GM12892 (cell line): ENCODE results near the gene MGAT4B.

Source experiments
- DNase-seq: peaks from one replicate; pipeline ENCODE4 v3.0.0; 2011; ENCODE audit not compliant: insufficient read length
- FAIRE-seq: peaks from 2 replicates; lab custom pipeline; 2011; peaks lifted over from hg19 to GRCh38; lab: Jason Lieb, UNC
- POLR2A ChIP-seq: IDR thresholded peaks from 2 replicates; pipeline ENCODE4 v1.6.1; 2011; ENCODE audit warnings: low read depth, low read length, control low read depth
- POLR2AphosphoS5 ChIP-seq: IDR thresholded peaks from 2 replicates; pipeline ENCODE4 v1.6.1; 2011; ENCODE audit warnings: low read depth, low read length, control low read depth
- TAF1 ChIP-seq: IDR thresholded peaks from 2 replicates; pipeline ENCODE4 v1.6.1; 2011; ENCODE audit warnings: low read depth, mild to moderate bottlenecking, control low read depth, low read length, borderline replicate concordance

The MGAT4B gene

DNA sequence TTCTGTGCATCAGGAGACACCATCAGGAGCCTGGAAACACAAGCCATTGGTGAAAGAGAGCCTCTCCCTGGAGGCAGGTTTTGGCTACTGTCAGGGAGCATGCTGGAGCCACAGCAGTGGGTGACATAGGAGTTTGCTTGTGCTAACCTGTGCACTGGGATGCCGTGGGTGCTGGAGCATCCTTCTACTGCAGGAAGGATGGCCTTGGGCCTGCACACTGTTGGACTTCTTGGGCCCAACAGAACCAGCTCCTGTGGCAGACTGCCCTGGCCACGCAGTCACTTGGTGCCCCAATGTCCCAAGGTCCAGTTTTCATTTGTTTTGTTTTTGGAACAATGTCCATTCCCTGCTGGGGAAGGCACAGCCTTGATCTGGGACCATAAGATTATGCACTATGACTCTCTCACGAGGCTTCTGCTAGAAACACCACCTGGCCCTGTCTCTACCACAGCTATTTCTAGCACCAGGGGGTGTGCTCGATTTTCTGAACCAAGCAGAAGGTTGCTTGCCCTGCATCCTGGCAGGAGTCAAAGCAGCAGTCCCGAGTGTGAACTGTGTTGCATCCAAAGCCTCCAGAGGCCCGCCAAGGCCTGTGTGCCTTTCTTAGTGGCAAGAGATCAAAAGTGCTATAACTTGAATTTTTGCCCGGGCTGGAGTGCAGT, 18.3 kb downstream of the MGAT4B start:
- TF ChIP-seq POLR2A: no peak
- TF ChIP-seq TAF1: no peak
- TF ChIP-seq POLR2AphosphoS5: no peak
- no peak for DNase-seq
- FAIRE-seq: no peak

DNA sequence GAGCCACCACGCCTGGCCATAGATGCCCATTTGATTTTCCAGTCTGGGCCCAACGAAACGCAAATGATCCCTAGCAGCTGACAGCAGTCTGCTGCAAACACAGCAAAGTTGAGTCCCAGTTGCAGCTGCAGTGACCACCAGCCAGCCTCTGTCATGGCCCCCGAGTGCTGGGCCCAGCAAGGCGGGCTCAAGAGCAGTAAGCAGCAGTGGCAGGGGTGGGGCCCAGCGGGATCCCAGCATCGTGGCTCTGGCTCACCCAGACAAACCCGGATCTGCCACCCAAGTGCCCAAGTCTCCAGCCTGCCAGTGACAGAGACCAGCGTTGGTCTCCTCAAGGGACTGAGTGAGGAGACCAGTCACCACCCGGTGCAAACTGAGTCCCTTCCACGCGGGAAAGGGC, 19.8 kb downstream of the MGAT4B start:
- DNase-seq: no peak
- no peak for TF ChIP-seq POLR2A
- no peak for TF ChIP-seq POLR2AphosphoS5
- TF ChIP-seq TAF1: no peak
- no peak for FAIRE-seq

DNA sequence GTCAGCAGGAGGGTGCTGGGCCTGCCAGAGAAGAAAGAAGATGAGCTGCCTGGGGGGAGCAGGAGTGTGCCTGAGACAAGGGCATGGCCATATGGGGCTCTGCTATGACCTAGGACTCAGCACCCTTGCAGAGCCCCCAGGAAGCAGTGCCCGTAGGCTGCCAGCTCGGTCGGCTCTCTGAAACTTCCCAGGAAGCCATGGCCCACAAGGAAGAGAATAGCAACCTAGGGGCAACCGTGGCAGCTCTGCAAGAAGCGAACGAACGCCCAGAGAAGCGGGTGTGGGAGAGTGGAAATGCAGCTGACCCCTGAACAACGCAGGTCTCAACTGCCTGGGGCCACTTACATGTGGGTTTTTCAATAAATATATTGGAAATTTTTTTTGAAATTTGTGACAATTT, 23.5 kb downstream of the MGAT4B start:
- no peak for DNase-seq
- no peak for TF ChIP-seq POLR2AphosphoS5
- no peak for TF ChIP-seq TAF1
- TF ChIP-seq POLR2A: no peak
- no peak for FAIRE-seq

DNA sequence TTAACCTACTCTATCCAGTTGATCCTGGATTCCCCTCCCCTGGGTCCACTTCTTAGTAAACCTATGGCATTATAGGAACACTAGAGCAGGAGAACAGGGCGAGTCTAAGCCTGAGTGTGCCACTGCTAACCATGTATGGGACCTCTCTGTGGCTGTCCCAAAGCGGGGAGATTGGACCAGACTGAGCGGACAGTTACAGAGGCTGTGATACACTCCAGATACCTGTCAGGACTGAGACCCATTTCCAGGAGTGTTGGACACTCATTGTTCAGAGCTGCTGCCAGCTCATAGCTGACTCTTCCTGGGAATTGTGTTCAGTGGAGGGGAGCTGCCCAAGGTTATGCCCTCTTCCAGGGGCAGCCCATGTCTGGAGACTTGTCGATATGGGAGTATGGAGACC, 24.8 kb downstream of the MGAT4B start:
- DNase-seq: no peak
- no peak for FAIRE-seq
- TF ChIP-seq POLR2A: no peak

DNA sequence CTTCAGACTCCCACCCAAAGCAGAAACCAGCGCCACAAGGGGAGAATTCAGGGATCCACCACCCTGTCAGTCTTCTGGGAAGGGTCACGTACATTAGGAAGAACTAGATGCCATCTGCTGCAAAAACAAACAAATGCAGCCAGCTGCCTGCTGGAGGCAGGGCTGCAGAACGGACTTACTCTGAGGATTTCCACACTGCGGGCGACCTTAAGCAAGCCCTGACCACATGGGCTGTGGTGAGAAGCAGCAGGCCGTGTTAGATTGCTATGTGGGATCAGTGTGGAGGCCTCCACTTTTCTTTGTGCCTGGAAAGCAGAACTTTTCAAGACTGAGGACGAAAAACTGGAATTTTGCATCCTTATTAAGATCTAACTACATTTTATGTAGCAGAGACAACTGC, 26.3 kb downstream of the MGAT4B start:
- no peak for FAIRE-seq
- no peak for DNase-seq
- TF ChIP-seq POLR2AphosphoS5 (no peak), POLR2A (no peak), TAF1 (no peak)

DNA sequence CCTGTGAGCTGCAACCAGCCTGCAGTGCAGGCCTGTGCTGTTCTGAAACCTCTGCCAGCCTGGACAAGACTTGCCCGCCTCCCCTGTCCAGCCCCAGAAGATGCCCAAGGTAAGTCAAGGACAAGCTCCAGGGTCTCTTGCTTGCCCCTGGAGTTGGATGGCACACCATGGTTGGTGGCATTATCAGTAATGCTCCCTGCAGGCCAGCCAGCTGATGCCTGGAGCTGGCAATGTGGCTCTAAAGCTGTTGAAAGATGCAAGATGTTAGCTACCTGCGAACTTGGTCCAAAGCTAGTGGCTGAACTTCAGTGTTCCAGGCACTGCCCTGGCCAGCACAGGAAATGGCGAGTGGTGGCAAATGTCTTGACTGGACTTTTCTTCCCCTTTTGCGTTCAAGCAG, 26.8 kb downstream of the MGAT4B start:
- FAIRE-seq (no peak), DNase-seq (no peak)
- TF ChIP-seq TAF1: no peak
- TF ChIP-seq POLR2A: no peak
- no peak for TF ChIP-seq POLR2AphosphoS5

DNA sequence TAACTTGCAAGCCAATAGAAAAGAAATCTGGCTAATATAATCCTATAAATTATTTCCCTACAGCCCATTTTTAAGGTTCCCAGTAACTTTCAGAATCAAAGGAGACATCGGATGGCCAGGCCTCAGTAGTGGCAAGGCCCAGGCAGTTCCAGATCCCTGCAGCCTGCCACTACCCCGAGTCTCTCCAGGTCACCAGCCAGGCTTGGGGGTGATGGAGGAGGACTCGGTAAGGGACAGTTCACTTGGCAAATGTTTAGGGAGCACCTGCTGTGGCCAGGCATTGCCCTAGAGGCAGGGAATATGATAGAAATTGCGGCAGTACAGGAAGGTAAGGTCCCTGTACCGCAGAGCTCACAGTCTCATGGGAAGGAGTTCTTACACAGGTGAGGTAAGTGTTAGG, 28.1 kb downstream of the MGAT4B start:
- DNase-seq (no peak), FAIRE-seq (no peak)
- TF ChIP-seq TAF1 (no peak), POLR2A (no peak)

DNA sequence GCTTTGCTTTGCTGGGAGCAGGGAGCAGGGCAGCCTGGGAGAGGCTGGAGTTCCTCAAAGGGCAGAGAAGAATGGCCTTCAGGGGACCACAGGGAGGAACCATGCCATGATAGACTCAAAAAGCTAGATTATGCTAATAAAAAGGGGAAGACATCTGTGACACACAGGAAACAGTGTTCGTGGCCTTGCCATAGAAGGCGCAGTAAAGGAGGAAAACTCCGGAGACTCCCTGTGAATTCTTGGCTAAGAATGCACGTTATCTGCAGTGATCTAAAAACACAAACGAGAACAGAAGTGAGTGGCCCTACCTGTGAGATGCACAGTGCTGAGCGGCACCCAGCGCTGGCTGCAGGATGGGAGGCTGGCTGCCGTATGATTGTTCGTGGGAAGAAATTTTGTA, 28.8 kb downstream of the MGAT4B start:
- DNase-seq (no peak), FAIRE-seq (no peak)
- TF ChIP-seq POLR2AphosphoS5 (no peak), TAF1 (no peak), POLR2A (no peak)

DNA sequence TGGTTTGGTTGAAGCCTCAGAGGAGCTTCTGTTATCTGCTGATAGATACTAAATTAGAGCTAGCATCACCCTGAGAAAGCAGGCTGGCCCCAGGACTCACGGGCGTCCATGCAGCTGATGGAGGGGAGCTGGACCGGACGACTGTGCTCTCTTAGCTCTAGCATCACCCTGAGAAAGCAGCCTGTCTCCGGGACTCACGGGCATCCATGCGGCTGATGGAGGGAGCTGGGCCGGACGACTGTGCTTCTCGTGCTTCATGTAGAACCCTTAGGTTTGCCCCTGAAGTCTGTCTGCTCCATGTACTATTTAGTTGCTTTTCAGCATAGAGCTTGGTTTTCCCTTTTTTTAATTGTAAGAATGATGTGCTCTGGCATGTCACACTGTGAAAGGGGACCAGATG, 29.2 kb downstream of the MGAT4B start:
- TF ChIP-seq POLR2A: 0 out of 2 replicates have a peak, but pooled peaks have one; percentile 32
- no peak for TF ChIP-seq POLR2AphosphoS5
- no peak for DNase-seq

DNA sequence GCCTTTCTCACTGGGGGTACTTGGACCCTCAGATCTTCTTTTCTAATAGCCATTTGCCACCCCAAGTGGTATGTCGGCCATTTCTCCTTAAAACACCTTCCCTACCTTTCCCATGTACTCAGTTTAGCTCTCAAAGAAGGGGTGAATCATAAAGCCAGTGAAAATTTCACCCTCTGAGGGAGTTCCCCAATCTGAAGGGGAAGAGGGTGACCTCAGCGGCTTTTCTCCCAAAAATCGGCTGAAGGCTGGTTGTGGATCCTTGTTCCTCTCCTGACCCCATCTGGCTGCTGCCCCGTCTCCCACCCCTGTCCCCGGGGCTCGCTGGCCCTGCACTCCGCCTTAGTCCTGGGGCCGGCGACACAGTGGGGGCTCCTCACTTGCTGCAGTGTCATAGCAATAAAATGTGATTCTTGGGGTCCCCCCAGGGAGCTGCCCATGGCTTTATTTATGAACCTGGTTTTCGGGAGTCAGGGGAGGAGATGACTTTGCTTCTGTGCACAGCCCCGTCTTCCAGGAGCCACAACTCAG, 30.2 kb downstream of the MGAT4B start:
- no peak for FAIRE-seq
- TF ChIP-seq POLR2A: no peak
- no peak for TF ChIP-seq POLR2AphosphoS5
- no peak for TF ChIP-seq TAF1
- DNase-seq: no peak

More for the DNA sequence above, 29.2 kb downstream of the MGAT4B start:
- FAIRE-seq: no peak

DNA sequence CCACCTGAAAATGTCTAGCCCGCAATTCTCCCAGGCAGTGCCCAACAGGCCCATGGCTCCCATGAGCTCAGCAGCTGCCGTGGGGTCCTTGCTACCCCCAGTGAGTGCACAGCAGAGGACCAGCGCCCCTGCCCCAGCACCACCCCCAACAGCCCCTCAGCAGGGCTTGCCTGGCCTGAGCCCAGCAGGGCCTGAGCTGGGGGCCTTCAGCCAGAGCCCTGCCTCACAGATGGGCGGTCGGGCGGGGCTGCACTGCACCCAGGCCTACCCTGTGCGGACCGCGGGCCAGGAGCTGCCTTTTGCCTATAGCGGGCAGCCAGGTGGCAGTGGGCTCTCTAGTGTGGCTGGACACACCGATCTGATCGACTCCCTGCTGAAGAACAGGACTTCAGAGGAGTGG, 32.2 kb downstream of the MGAT4B start:
- TF ChIP-seq POLR2AphosphoS5: no peak
- FAIRE-seq: no peak
- DNase-seq: no peak

DNA sequence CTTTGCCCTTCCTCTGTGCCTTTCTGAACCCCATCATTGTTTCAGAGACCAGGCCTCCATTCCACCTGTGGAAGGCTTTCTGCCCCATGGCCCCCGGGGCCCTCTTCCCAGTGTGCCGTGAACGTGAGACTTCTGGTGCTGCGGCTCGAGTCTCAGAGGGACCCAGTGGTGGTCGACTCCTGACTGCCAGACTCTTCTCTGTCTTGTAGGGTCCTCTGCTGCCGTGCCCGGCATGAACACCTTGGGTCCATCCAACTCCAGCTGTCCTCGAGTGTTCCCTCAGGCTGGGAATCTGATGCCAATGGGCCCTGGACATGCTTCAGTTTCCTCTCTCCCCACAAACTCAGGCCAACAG, 33.0 kb downstream of the MGAT4B start:
- no peak for FAIRE-seq
- no peak for DNase-seq

DNA sequence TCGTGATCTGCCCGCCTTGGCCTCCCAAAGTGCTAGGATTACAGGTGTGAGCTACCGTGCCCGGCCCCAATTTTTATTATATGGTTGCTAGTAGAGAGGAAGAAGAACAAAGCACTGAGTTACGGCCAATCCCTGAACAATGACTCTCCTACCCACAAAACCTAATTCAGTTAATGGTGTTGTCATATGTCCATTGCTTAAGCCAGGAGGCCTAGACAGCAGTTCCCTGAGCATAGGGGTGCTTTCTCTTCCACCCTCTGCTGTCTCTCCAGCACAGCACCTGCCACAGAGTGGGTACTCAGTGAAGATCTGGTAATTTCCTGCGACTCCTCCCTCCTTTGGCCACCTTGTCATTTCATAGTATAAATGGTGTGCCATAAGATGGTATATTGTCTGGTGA, 34.3 kb downstream of the MGAT4B start:
- no peak for FAIRE-seq
- no peak for TF ChIP-seq TAF1
- TF ChIP-seq POLR2AphosphoS5: no peak
- TF ChIP-seq POLR2A: no peak
- DNase-seq: no peak

More for the DNA sequence above, 33.0 kb downstream of the MGAT4B start:
- TF ChIP-seq POLR2AphosphoS5 (no peak), POLR2A (no peak), TAF1 (no peak)

DNA sequence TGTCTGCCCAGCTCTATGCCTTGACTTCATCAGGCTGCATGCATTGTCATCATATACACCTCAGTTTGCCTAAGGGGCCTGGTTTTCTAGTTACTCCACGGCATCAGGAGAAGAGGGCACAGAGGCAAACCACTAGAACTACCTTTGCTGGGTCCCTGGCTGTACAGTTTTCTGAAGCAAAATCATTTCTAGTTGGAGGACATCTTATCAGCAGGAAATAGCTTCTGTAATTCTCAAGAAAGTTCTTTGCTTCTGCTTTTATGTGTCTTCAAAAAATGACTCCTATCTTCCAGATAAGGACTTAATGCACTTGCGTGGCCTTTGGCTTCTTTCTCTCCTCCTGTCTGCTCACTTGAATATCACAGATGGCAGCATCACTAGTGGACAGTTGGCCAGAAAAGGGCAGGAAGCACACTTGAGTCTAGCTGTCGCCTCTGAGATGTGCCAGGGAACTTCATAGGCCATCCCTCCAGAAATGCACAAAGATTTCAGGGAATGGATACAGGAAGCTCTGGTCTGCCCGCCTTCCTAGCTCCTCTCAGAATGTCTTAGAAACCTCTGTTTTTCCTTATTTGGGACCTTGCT, 35.3 kb downstream of the MGAT4B start:
- no peak for FAIRE-seq
- TF ChIP-seq TAF1: no peak
- TF ChIP-seq POLR2A: no peak
- TF ChIP-seq POLR2AphosphoS5: no peak
- no peak for DNase-seq
